Neural cell (in vitro differentiated cells): Measurements from ENCODE around the gene SPCS3. TPM values are rescaled to one million over a fixed set of nuclear protein-coding genes. Genes with fewer than 3 reads are reported as not detected.
"Not testable (repeated sequence)": the region's sequence is repeated elsewhere in the genome, so short reads cannot be mapped to it uniquely, and the experiment has no call there.

ENCODE experiments used
- H2AFZ ChIP-seq: fragments of 200-600, 300-800 bp; sonication (generic), shearing (Covaris generic); 2 replicates; pipeline ENCODE4 v1.6.0; 2014; ENCODE audit warnings: low read depth, mild to moderate bottlenecking, antibody characterized with exemption, low read length, moderate library complexity
- H3F3A ChIP-seq: fragments of 200-600 bp; shearing (Covaris generic); 2 replicates; pipeline ENCODE4 v1.6.1; 2016; ENCODE audit warnings: mild to moderate bottlenecking, moderate library complexity, mixed read lengths, antibody characterized with exemption, low read length; ENCODE audit not compliant: insufficient read depth, poor library complexity, severe bottlenecking
- H3K27ac ChIP-seq: fragments of 200-600, 300-800 bp; sonication (generic), shearing (Covaris generic); 2 replicates; pipeline ENCODE4 v1.5.1; 2014; ENCODE audit warnings: mild to moderate bottlenecking, low read length, moderate library complexity
- H3K27me3 ChIP-seq: fragments of 300-800, 200-600 bp; sonication (generic), shearing (Covaris generic); 2 replicates; pipeline ENCODE4 v1.6.0; 2014; ENCODE audit warnings: mild to moderate bottlenecking, low read depth, low read length, moderate library complexity; ENCODE audit not compliant: insufficient read depth
- H3K36me3 ChIP-seq: fragments of 300-800, 200-600 bp; sonication (generic), shearing (Covaris generic); 2 replicates; pipeline ENCODE4 v1.5.1; 2014; ENCODE audit warnings: mild to moderate bottlenecking, antibody characterized with exemption, low read length, moderate library complexity; ENCODE audit not compliant: insufficient read depth
- H3K4me2 ChIP-seq: fragments of 300-800, 200-600 bp; sonication (generic), shearing (Covaris generic); 2 replicates; pipeline ENCODE4 v1.6.0; 2014; ENCODE audit warnings: mild to moderate bottlenecking, low read length
- H3K4me3 ChIP-seq: fragments of 300-800, 200-600 bp; sonication (generic), shearing (Covaris generic); 2 replicates; pipeline ENCODE4 v1.5.1; 2014; ENCODE audit warnings: mild to moderate bottlenecking, low read length, moderate library complexity
- H3K79me2 ChIP-seq: fragments of 200-600 bp; shearing (Covaris generic); replicated peaks from 2 replicates; pipeline ENCODE4 v1.6.0; 2014; ENCODE audit warnings: mild to moderate bottlenecking, low read length, moderate library complexity; ENCODE audit not compliant: insufficient read depth
- H3K9ac ChIP-seq: fragments of 300-800, 200-600 bp; sonication (generic), shearing (Covaris generic); 2 replicates; pipeline ENCODE4 v1.6.1; 2016; ENCODE audit warnings: mild to moderate bottlenecking, low read length, mixed read lengths
- H3K9me2 ChIP-seq: fragments of 200-600 bp; shearing (Covaris generic); 2 replicates; pipeline ENCODE4 v1.6.1; 2016; ENCODE audit warnings: mild to moderate bottlenecking, low read length, mixed read lengths; ENCODE audit not compliant: insufficient read depth
- H3K9me3 ChIP-seq: fragments of 200-600, 300-800 bp; sonication (generic), shearing (Covaris generic); 2 replicates; pipeline ENCODE4 v1.6.1; 2016; ENCODE audit warnings: mild to moderate bottlenecking, mixed run types, low read length, moderate library complexity, mixed read lengths
- H4K20me1 ChIP-seq: fragments of 200-600 bp; shearing (Covaris generic); 2 replicates; pipeline ENCODE4 v1.6.1; 2016; ENCODE audit warnings: mild to moderate bottlenecking, mixed run types; ENCODE audit not compliant: insufficient read depth
- CTCF ChIP-seq: fragments of 450-650 bp; IDR thresholded peaks from 2 replicates; pipeline ENCODE4 v1.5.1; 2014; ENCODE audit warnings: antibody characterized with exemption, mild to moderate bottlenecking, moderate library complexity; ENCODE audit not compliant: poor library complexity, severe bottlenecking
- EZH2 ChIP-seq: fragments of 200-600, 300-800 bp; shearing (Covaris generic), sonication (generic); IDR thresholded peaks from 2 replicates; pipeline ENCODE4 v1.6.1; 2014; ENCODE audit warnings: antibody characterized with exemption, low read length, borderline replicate concordance, mild to moderate bottlenecking; ENCODE audit not compliant: insufficient read depth, poor library complexity, severe bottlenecking
- RAD21 ChIP-seq: fragments of 450-650 bp; conservative IDR thresholded peaks from 2 replicates; pipeline ENCODE4 v1.6.1; 2014; ENCODE audit warnings: antibody characterized with exemption, mild to moderate bottlenecking, moderate library complexity
- REST ChIP-seq: IDR thresholded peaks from 2 replicates; pipeline ENCODE4 v1.6.1; 2012; ENCODE audit warnings: borderline replicate concordance
- polyA plus RNA-seq: library from polyadenylated mRNA; depleted of rRNA; stranded (reverse); fragments of >200 nt; gene quantifications from 2 replicates; pipeline ENCODE4 v1.2.3, GENCODE V29; 2014

SPCS3 gene
- polyA plus RNA-seq, 1 donor from 2014 or later, result 104 TPM

GRCh38 chr4:176323511-176324160 is 3.9 kb downstream of the SPCS3 start:
- no peak overlapping the region for H2AFZ ChIP-seq
- H3K27ac ChIP-seq, result no peak overlapping the region
- H3K27me3 ChIP-seq, result no peaks in the 10 kb centered on the region
- H3K9me3 ChIP-seq, result no peaks in the 10 kb centered on the region
- H3K4me3 ChIP-seq, result peak overlapping the region; percentile 86
- H3K9ac ChIP-seq, result no peak overlapping the region
- no peaks in the 10 kb centered on the region for H4K20me1 ChIP-seq
- no peaks in the 10 kb centered on the region for H3F3A ChIP-seq
- no peaks in the 10 kb centered on the region for H3K9me2 ChIP-seq
- H3K4me2 ChIP-seq, result peak overlapping the region; percentile 10
- H3K79me2 ChIP-seq, result peaks cover 45% of the 10 kb centered on the region
- TF ChIP-seq CTCF (no peak), RAD21 (no peak), REST (no peak), EZH2 (no peak)
- no peaks in the 10 kb centered on the region for H3K36me3 ChIP-seq

- H3K79me2 ChIP-seq, result peaks cover 45% of the 10 kb centered on the region
- not testable (repeated sequence) for H3K4me2 ChIP-seq, H3K9me3 ChIP-seq, H3K9ac ChIP-seq, H3K27ac ChIP-seq, H4K20me1 ChIP-seq, H3F3A ChIP-seq, H3K4me3 ChIP-seq, H3K9me2 ChIP-seq, H3K36me3 ChIP-seq, H3K27me3 ChIP-seq, H2AFZ ChIP-seq
Observed at GRCh38 chr4:176324876-176325275, 5.1 kb downstream of the SPCS3 start.

GRCh38 chr4:176333076-176333475 is 13.3 kb downstream of the SPCS3 start:
- H3F3A ChIP-seq, result no peaks in the 10 kb centered on the region
- H3K4me2 ChIP-seq, result no peak overlapping the region
- H3K9ac ChIP-seq, result no peak overlapping the region
- no peak overlapping the region for H2AFZ ChIP-seq
- H3K27me3 ChIP-seq, result no peaks in the 10 kb centered on the region
- no peak overlapping the region for H3K4me3 ChIP-seq
- no peaks in the 10 kb centered on the region for H3K36me3 ChIP-seq
- H3K79me2 ChIP-seq, result no peaks in the 10 kb centered on the region
- H4K20me1 ChIP-seq, result no peaks in the 10 kb centered on the region
- H3K9me3 ChIP-seq, result no peaks in the 10 kb centered on the region
- H3K9me2 ChIP-seq, result no peaks in the 10 kb centered on the region
- H3K27ac ChIP-seq, result no peak overlapping the region
- no peak for TF ChIP-seq CTCF
- no peak for TF ChIP-seq REST
